GM23338 (cell line): ENCODE measurements around the gene SGCG.

Experiments used
- CREB1 ChIP-seq: fragments of 250-450 bp; sonication (Bioruptor Pico); IDR thresholded peaks from 2 replicates; pipeline ENCODE4 v1.5.0; 2020; ENCODE audit warnings: low read depth, mild to moderate bottlenecking, moderate library complexity
- CTCF ChIP-seq, 2 experiments: fragments of 200-600 bp in 1 of 2; sonication (generic) in 1 of 2; conservative IDR thresholded peaks; 2 replicates each; pipeline versions ENCODE4 v1.5.1 to v1.6.1; 2016 to 2017; ENCODE audit warnings: antibody characterized with exemption in 2 of 2, low read depth in 2 of 2, mild to moderate bottlenecking in 2 of 2, moderate library complexity in 1 of 2
- ETS1 ChIP-seq: IDR thresholded peaks from 2 replicates; pipeline ENCODE4 v1.6.1; 2016; ENCODE audit warnings: antibody characterized with exemption
- EZH2 ChIP-seq: fragments of 200-600 bp; sonication (generic); IDR thresholded peaks from one replicate; pipeline ENCODE4 v1.8.0; 2017; ENCODE audit warnings: antibody characterized with exemption, mild to moderate bottlenecking, low read depth; ENCODE audit not compliant: unreplicated experiment
- EZH2phosphoT487 ChIP-seq: fragments of 200-600 bp; sonication (generic); IDR thresholded peaks from one replicate; pipeline ENCODE4 v1.8.1; 2018; ENCODE audit warnings: antibody characterized with exemption; ENCODE audit not compliant: unreplicated experiment
- JUNB ChIP-seq: IDR thresholded peaks from one replicate; pipeline ENCODE4 v1.6.1; 2016; ENCODE audit warnings: antibody characterized with exemption; ENCODE audit not compliant: unreplicated experiment
- NANOG ChIP-seq: IDR thresholded peaks from 2 replicates; pipeline ENCODE4 v1.6.1; 2016; ENCODE audit warnings: antibody characterized with exemption, borderline replicate concordance
- POLR2AphosphoS5 ChIP-seq: IDR thresholded peaks from 2 replicates; pipeline ENCODE4 v1.6.1; 2016; ENCODE audit warnings: antibody characterized with exemption, low read depth
- REST ChIP-seq: IDR thresholded peaks from one replicate; pipeline ENCODE4 v1.6.1; 2018; ENCODE audit warnings: antibody characterized with exemption; ENCODE audit not compliant: unreplicated experiment
- STAT1 ChIP-seq: IDR thresholded peaks from one replicate; pipeline ENCODE4 v1.6.1; 2016; ENCODE audit warnings: antibody characterized with exemption; ENCODE audit not compliant: unreplicated experiment
- ZNF114 ChIP-seq: fragments of 250-450 bp; sonication (Bioruptor Pico); IDR thresholded peaks from 2 replicates; pipeline ENCODE4 v1.5.0; 2020; ENCODE audit warnings: mild to moderate bottlenecking, moderate library complexity
- ZNF331 ChIP-seq: fragments of 250-450 bp; sonication (Bioruptor Pico); IDR thresholded peaks from 2 replicates; pipeline ENCODE4 v1.5.0; 2020; ENCODE audit warnings: low read depth, mild to moderate bottlenecking, moderate library complexity
- TF ChIP-seq, protein P1 (sequence below): fragments of 250-450 bp; sonication (Bioruptor Pico); IDR thresholded peaks from 2 replicates; pipeline ENCODE4 v1.5.0; 2020; ENCODE audit warnings: mild to moderate bottlenecking, moderate library complexity

- peak in 1 of 2 experiments; percentile 64; a peak in 2 of 4 replicates for TF ChIP-seq CTCF (conservative IDR thresholded peaks at IDR 0.05; ENCODE audit: low read depth in 2 of 2)
- TF ChIP-seq, protein P1, sequence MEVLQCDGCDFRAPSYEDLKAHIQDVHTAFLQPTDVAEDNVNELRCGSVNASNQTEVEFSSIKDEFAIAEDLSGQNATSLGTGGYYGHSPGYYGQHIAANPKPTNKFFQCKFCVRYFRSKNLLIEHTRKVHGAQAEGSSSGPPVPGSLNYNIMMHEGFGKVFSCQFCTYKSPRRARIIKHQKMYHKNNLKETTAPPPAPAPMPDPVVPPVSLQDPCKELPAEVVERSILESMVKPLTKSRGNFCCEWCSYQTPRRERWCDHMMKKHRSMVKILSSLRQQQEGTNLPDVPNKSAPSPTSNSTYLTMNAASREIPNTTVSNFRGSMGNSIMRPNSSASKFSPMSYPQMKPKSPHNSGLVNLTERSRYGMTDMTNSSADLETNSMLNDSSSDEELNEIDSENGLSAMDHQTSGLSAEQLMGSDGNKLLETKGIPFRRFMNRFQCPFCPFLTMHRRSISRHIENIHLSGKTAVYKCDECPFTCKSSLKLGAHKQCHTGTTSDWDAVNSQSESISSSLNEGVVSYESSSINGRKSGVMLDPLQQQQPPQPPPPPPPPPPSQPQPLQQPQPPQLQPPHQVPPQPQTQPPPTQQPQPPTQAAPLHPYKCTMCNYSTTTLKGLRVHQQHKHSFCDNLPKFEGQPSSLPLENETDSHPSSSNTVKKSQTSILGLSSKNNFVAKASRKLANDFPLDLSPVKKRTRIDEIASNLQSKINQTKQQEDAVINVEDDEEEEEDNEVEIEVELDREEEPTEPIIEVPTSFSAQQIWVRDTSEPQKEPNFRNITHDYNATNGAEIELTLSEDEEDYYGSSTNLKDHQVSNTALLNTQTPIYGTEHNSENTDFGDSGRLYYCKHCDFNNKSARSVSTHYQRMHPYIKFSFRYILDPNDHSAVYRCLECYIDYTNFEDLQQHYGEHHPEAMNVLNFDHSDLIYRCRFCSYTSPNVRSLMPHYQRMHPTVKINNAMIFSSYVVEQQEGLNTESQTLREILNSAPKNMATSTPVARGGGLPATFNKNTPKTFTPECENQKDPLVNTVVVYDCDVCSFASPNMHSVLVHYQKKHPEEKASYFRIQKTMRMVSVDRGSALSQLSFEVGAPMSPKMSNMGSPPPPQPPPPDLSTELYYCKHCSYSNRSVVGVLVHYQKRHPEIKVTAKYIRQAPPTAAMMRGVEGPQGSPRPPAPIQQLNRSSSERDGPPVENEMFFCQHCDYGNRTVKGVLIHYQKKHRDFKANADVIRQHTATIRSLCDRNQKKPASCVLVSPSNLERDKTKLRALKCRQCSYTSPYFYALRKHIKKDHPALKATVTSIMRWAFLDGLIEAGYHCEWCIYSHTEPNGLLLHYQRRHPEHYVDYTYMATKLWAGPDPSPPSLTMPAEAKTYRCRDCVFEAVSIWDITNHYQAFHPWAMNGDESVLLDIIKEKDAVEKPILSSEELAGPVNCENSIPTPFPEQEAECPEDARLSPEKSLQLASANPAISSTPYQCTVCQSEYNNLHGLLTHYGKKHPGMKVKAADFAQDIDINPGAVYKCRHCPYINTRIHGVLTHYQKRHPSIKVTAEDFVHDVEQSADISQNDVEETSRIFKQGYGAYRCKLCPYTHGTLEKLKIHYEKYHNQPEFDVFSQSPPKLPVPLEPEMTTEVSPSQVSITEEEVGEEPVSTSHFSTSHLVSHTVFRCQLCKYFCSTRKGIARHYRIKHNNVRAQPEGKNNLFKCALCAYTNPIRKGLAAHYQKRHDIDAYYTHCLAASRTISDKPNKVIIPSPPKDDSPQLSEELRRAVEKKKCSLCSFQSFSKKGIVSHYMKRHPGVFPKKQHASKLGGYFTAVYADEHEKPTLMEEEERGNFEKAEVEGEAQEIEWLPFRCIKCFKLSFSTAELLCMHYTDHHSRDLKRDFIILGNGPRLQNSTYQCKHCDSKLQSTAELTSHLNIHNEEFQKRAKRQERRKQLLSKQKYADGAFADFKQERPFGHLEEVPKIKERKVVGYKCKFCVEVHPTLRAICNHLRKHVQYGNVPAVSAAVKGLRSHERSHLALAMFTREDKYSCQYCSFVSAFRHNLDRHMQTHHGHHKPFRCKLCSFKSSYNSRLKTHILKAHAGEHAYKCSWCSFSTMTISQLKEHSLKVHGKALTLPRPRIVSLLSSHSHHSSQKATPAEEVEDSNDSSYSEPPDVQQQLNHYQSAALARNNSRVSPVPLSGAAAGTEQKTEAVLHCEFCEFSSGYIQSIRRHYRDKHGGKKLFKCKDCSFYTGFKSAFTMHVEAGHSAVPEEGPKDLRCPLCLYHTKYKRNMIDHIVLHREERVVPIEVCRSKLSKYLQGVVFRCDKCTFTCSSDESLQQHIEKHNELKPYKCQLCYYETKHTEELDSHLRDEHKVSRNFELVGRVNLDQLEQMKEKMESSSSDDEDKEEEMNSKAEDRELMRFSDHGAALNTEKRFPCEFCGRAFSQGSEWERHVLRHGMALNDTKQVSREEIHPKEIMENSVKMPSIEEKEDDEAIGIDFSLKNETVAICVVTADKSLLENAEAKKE = no peak
- TF ChIP-seq CREB1 (CRISPR knock-in tag) = no peak
- no peak for TF ChIP-seq POLR2AphosphoS5
- no peak for TF ChIP-seq EZH2
- TF ChIP-seq REST = no peak
- no peak for TF ChIP-seq EZH2phosphoT487
- TF ChIP-seq JUNB = no peak
- TF ChIP-seq ZNF331 (CRISPR knock-in tag) = no peak
- no peak for TF ChIP-seq STAT1
- no peak for TF ChIP-seq ZNF114 (CRISPR knock-in tag)
- TF ChIP-seq ETS1 = no peak
- no peak for TF ChIP-seq NANOG
Measured at GRCh38 chr13:23175920-23176319, 4.9 kb upstream of the SGCG start.
